ENCODE data around the gene ZNF648. TPM values are rescaled to one million over a fixed set of nuclear protein-coding genes. Genes with fewer than 3 reads are reported as not detected.

ZNF648 gene
- total RNA-seq, 2 experiments from 2014 or later, result not detected

- ChIA-PET CTCF (interaction anchor here (0.9 to 4.2 kb wide), 6 partner anchors 8 to 328 kb away, joined by 3 to 50 read pairs (median 4); no protein-coding TSS in a partner anchor), POLR2A (interaction anchor here (1.3 kb wide), 1 partner anchor 12 kb away, joined by 3 read pairs; no protein-coding TSS in a partner anchor)
- Mint-ChIP-seq H3K9me3 (no peaks in the 10 kb centered on the region), H3K36me3 (no peaks in the 10 kb centered on the region), H3K27me3 (peaks cover 15% of the 10 kb centered on the region), H3K4me1 (ENCODE audit: low read depth) (no peaks in the 10 kb centered on the region), H3K4me3 (no peak overlapping the region), H3K27ac (no peak overlapping the region)
- DNase-seq, result peak; percentile 63
- intact Hi-C loops (cut with micrococcal nuclease), result no loop called here
These were observed 7.5 kb upstream of the ZNF648 start for GRCh38 chr1:182069028-182069466.

GRCh38 chr1:182066934-182067333, 5.4 kb upstream of the ZNF648 start:
- H3K27me3 Mint-ChIP-seq, result peaks cover 29% of the 10 kb centered on the region
- no peak overlapping the region for H3K27ac Mint-ChIP-seq
- DNase-seq, result no peak
- CTCF ChIA-PET, result interaction anchor here (1.3 to 4.2 kb wide), 5 partner anchors 14 to 76 kb away, joined by 3 to 50 read pairs (median 4); no protein-coding TSS in a partner anchor
- no peaks in the 10 kb centered on the region for H3K36me3 Mint-ChIP-seq
- no peaks in the 10 kb centered on the region for H3K4me1 Mint-ChIP-seq (ENCODE audit: low read depth)
- intact Hi-C loops (cut with micrococcal nuclease), result no loop called here
- H3K4me3 Mint-ChIP-seq, result no peak overlapping the region
- no peaks in the 10 kb centered on the region for H3K9me3 Mint-ChIP-seq
- POLR2A ChIA-PET, result no interaction called here

- Mint-ChIP-seq H3K36me3 (no peaks in the 10 kb centered on the region), H3K4me3 (no peak overlapping the region), H3K27ac (no peak overlapping the region), H3K9me3 (no peaks in the 10 kb centered on the region), H3K27me3 (peaks cover 36% of the 10 kb centered on the region), H3K4me1 (ENCODE audit: low read depth) (no peaks in the 10 kb centered on the region)
- no peak for DNase-seq
- intact Hi-C loops (cut with micrococcal nuclease), result no loop called here
- ChIA-PET POLR2A (no interaction called here), CTCF (interaction anchor here (1.2 kb wide), 1 partner anchor 16 kb away, joined by 3 read pairs; no protein-coding TSS in a partner anchor)
These were observed 3.8 kb upstream of the ZNF648 start for GRCh38 chr1:182065126-182065845.

GRCh38 chr1:182064611-182065010, 3.1 kb upstream of the ZNF648 start:
- intact Hi-C loops (cut with micrococcal nuclease), result no loop called here
- Mint-ChIP-seq H3K4me3 (no peak overlapping the region), H3K27me3 (peaks cover 40% of the 10 kb centered on the region), H3K27ac (no peak overlapping the region), H3K9me3 (no peaks in the 10 kb centered on the region), H3K4me1 (ENCODE audit: low read depth) (no peaks in the 10 kb centered on the region), H3K36me3 (no peaks in the 10 kb centered on the region)
- ChIA-PET POLR2A (no interaction called here), CTCF (interaction anchor here (1.2 kb wide), 1 partner anchor 17 kb away, joined by 3 read pairs; no protein-coding TSS in a partner anchor)
- no peak for DNase-seq

- Mint-ChIP-seq H3K27ac (no peak overlapping the region), H3K4me3 (no peak overlapping the region), H3K27me3 (peaks cover 36% of the 10 kb centered on the region), H3K36me3 (no peaks in the 10 kb centered on the region), H3K9me3 (no peaks in the 10 kb centered on the region), H3K4me1 (ENCODE audit: low read depth) (no peaks in the 10 kb centered on the region)
- ChIA-PET CTCF (interaction anchor here (1.0 to 1.3 kb wide), 2 partner anchors 8 to 10 kb away, joined by 3 to 4 read pairs; no protein-coding TSS in a partner anchor), POLR2A (no interaction called here)
- intact Hi-C loops (cut with micrococcal nuclease), result no loop called here
- DNase-seq, result no peak
These were observed 711 bp upstream of the ZNF648 start for GRCh38 chr1:182062223-182062622.

- no peak overlapping the region for H3K27ac Mint-ChIP-seq
- H3K4me3 Mint-ChIP-seq, result no peak overlapping the region
These were observed 635 bp downstream of the ZNF648 start for GRCh38 chr1:182060877-182061276.

GRCh38 chr1:182059936-182060335, 1.6 kb downstream of the ZNF648 start:
- CTCF ChIA-PET, result interaction anchor here (0.6 to 0.9 kb wide), 2 partner anchors 21 to 39 kb away, joined by 3 read pairs; no protein-coding TSS in a partner anchor
- intact Hi-C loops (cut with micrococcal nuclease), result no loop called here
- H3K27me3 Mint-ChIP-seq, result peaks cover 44% of the 10 kb centered on the region
- H3K4me1 Mint-ChIP-seq (ENCODE audit: low read depth), result peaks cover 3% of the 10 kb centered on the region
- POLR2A ChIA-PET, result no interaction called here
- no peak for DNase-seq
- H3K4me3 Mint-ChIP-seq, result no peak overlapping the region
- H3K36me3 Mint-ChIP-seq, result no peaks in the 10 kb centered on the region
- H3K9me3 Mint-ChIP-seq, result no peaks in the 10 kb centered on the region
- H3K27ac Mint-ChIP-seq, result no peak overlapping the region

More at GRCh38 chr1:182060877-182061276, 635 bp downstream of the ZNF648 start:
- intact Hi-C loops (cut with micrococcal nuclease), result no loop called here
- Mint-ChIP-seq H3K9me3 (no peaks in the 10 kb centered on the region), H3K36me3 (no peaks in the 10 kb centered on the region), H3K27me3 (peaks cover 47% of the 10 kb centered on the region), H3K4me1 (ENCODE audit: low read depth) (peaks cover 3% of the 10 kb centered on the region)
- no peak for DNase-seq
- POLR2A ChIA-PET, result no interaction called here
- CTCF ChIA-PET, result no interaction called here

GRCh38 chr1:182056601-182057366, 4.7 kb downstream of the ZNF648 start:
- intact Hi-C loops (cut with micrococcal nuclease), result no loop called here
- ChIA-PET POLR2A (no interaction called here), CTCF (no interaction called here)
- H3K4me1 Mint-ChIP-seq (ENCODE audit: low read depth), result peaks cover 3% of the 10 kb centered on the region
- H3K27ac Mint-ChIP-seq, result no peak overlapping the region
- peaks cover 30% of the 10 kb centered on the region for H3K27me3 Mint-ChIP-seq
- H3K4me3 Mint-ChIP-seq, result no peak overlapping the region
- no peak for DNase-seq
- no peaks in the 10 kb centered on the region for H3K9me3 Mint-ChIP-seq
- no peaks in the 10 kb centered on the region for H3K36me3 Mint-ChIP-seq

- H3K27ac Mint-ChIP-seq, result no peak overlapping the region
- ChIA-PET CTCF (interaction anchor here (0.8 to 2.3 kb wide), 23 partner anchors 8 to 1039 kb away, joined by 3 to 27 read pairs (median 4); no protein-coding TSS in a partner anchor), POLR2A (no interaction called here)
- H3K4me1 Mint-ChIP-seq (ENCODE audit: low read depth), result peaks cover 3% of the 10 kb centered on the region
- DNase-seq, result peak; percentile 50
- H3K36me3 Mint-ChIP-seq, result no peaks in the 10 kb centered on the region
- no peaks in the 10 kb centered on the region for H3K9me3 Mint-ChIP-seq
- no peak overlapping the region for H3K4me3 Mint-ChIP-seq
- intact Hi-C loops (cut with micrococcal nuclease), result loop anchor here (1.0 to 2.0 kb wide), 2 partner anchors 26 to 576 kb away; no protein-coding TSS in a partner anchor
- H3K27me3 Mint-ChIP-seq, result peaks cover 19% of the 10 kb centered on the region
These were observed 6.7 kb downstream of the ZNF648 start for GRCh38 chr1:182054698-182055326.

GRCh38 chr1:182052355-182052754, 9.2 kb downstream of the ZNF648 start:
- POLR2A ChIA-PET, result no interaction called here
- CTCF ChIA-PET, result interaction anchor here (1.0 to 1.8 kb wide), 5 partner anchors 15 to 573 kb away, joined by 3 to 5 read pairs (median 4); no protein-coding TSS in a partner anchor
- peaks cover 12% of the 10 kb centered on the region for H3K27me3 Mint-ChIP-seq
- intact Hi-C loops (cut with micrococcal nuclease), result no loop called here
- H3K27ac Mint-ChIP-seq, result no peak overlapping the region
- no peak overlapping the region for H3K4me3 Mint-ChIP-seq
- H3K9me3 Mint-ChIP-seq, result no peaks in the 10 kb centered on the region
- no peak for DNase-seq
- peaks cover 3% of the 10 kb centered on the region for H3K4me1 Mint-ChIP-seq (ENCODE audit: low read depth)
- no peaks in the 10 kb centered on the region for H3K36me3 Mint-ChIP-seq

- DNase-seq, result no peak
- H3K4me3 Mint-ChIP-seq, result no peak overlapping the region
- ChIA-PET POLR2A (no interaction called here), CTCF (interaction anchor here (1.0 to 1.8 kb wide), 3 partner anchors 16 to 33 kb away, joined by 3 to 5 read pairs (median 4); no protein-coding TSS in a partner anchor)
- H3K4me1 Mint-ChIP-seq (ENCODE audit: low read depth), result peaks cover 5% of the 10 kb centered on the region
- H3K27ac Mint-ChIP-seq, result no peak overlapping the region
- H3K27me3 Mint-ChIP-seq, result peaks cover 10% of the 10 kb centered on the region
- no peaks in the 10 kb centered on the region for H3K36me3 Mint-ChIP-seq
- no peaks in the 10 kb centered on the region for H3K9me3 Mint-ChIP-seq
- intact Hi-C loops (cut with micrococcal nuclease), result no loop called here
These were observed 9.6 kb downstream of the ZNF648 start for GRCh38 chr1:182051938-182052337.
